ENCODE data around the gene GJA10.
A peak's percentile ranks its signal among the peaks of the same experiment; 100 is the strongest.
"Not testable (repeated sequence)": the region's sequence is repeated elsewhere in the genome, so short reads cannot be mapped to it uniquely, and the experiment has no call there.

The GJA10 gene

DNA sequence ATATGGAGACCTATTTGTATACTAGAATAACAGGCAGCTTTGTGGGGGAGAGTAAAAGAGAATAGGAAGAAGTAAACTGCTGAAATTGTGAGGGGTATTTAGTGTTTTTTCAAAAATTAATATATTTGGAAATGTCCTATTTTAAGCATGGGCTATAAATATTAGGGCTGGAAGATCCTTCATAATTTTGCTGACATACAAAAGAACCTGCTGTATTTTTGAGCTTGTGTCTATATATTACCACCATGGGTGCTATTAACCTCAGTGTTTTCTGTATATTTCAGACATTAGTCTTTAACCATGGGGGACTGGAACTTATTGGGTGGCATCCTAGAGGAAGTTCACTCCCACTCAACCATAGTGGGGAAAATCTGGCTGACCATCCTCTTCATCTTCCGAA is at the start of gene GJA10:
Gene GJA10, plus strand, starts transcription at position 301 of the 400 bp plus-strand sequence. Its CDS starts 0 bp downstream, at position 301.
- no peak for DNase-seq

DNA sequence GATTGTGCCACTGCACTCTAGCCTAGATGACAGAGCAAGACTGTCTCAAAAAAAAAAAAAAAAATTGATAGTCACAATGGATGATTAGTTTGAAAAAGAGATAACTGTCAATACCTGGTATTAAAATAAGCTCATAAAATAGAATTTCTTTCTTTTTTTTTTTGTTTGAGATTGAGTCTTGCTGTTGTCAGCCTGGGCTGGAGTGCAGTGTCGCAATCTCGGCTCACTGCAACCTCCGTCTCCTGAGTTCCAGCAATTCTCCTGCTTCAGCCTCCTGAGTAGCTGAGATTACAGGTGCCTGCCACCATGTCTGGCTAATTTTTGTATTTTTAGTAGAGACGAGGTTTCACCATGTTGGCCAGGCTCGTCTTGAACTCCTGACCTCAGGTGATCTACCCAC is 46.8 kb upstream of the GJA10 start:
- not testable (repeated sequence) for DNase-seq

DNA sequence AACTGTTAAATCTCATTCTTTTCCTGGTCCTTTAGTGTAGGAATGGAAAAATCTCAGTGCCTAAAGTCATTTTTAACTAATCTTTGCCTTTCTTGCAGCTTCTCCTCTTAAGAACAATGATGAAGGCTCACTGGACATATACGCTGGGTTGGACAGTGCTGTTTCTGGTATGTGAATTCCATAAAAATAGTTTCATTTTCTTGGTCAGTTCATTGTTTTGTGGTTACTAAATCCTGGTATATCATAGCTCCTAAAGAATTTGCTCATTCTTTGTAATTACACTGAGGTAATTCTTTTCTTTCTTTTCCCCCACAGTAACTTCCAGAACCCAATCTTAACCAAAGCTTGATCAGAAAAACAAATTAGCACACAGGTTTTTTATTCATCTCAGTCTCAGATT is 41.2 kb upstream of the GJA10 start:
- no peak for DNase-seq

DNA sequence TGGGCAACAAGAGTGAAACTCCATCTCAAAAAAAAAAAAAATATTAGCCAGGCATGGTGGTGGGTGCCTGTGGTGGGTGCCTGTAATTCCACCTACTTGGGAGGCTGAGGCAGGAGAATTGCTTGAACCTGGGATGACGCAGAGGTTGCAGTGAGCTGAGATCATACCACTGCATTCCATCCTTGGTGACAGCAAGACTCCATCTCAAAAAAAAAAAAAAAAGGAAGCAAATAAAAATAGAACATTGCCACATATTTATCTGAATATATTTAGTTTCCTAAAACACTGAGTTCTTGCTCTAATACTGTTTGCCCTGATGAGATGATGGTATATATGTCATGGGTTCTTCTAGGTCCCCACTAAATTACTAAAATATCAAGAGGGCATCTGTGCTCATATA is 36.2 kb upstream of the GJA10 start:
- DNase-seq = no peak

DNA sequence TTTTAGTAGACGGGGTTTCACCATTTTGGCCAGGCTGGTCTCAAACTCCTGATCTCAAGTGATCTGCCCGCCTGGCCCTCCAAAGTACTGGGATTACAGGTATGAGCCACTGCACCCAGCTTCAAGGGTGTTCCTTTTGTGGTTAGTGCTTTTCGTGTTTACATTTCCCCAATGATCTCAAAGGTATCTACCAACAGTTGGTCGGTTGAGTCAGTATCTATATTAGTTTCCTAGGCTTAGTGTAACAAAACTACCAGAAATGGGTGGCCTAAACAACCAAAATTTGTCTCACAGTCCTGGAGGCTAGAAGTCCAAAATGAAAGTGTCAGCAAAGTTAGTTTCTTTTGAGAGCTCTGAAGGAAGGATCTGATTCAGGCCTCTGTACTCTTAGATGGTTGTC is 34.5 kb upstream of the GJA10 start:
- DNase-seq = no peak

DNA sequence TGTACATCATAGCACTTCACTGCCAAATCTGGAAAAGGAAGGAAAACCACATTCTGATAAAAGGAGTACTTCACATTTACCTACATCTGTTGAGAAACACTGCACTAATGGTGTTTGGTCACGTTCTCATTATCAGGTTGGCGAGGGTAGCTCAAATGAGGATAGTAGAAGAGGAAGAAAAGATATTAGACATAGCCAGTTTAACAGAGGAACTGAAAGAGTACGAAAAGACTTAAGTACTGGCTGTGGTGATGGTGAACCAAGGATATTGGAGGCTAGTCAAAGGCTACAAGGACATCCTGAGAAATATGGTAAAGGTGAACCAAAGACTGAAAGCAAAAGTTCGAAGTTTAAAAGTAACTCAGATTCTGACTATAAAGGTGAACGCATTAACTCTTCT is 32.0 kb upstream of the GJA10 start:
- DNase-seq = no peak

DNA sequence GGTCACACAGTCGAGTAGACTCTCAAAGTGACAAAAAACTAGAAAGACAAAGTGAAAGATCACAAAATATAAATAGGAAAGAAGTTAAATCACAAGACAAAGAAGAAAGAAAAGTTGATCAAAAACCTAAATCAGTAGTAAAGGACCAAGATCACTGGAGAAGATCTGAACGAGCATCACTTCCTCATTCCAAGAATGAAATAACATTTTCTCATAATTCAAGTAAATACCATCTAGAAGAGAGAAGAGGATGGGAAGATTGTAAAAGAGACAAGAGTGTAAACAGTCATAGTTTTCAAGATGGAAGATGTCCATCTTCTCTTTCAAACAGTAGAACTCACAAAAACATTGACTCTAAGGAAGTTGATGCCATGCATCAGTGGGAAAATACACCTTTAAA is 31.6 kb upstream of the GJA10 start:
- DNase-seq = no peak

DNA sequence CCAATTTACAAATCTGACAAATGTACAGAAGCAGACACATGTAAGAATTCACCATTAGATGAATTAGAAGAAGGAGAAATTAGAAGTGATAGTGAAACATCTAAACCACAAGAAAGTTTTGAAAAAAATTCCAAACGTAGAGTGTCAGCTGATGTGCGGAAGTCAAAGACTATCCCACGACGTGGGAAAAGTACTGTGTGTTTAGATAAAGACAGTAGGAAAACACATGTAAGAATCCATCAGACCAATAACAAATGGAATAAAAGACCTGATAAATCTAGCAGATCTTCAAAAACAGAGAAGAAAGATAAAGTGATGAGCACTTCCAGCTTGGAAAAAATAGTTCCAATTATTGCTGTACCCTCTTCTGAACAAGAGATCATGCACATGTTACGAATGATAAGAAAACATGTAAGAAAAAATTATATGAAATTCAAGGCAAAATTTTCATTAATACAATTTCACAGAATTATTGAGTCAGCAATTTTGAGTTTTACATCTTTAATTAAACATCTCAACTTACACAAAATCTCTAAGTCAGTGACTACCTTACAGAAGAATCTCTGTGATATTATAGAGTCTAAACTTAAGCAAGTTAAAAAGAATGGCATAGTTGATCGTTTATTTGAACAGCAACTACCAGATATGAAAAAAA is 28.1 kb upstream of the GJA10 start:
- no peak for DNase-seq

DNA sequence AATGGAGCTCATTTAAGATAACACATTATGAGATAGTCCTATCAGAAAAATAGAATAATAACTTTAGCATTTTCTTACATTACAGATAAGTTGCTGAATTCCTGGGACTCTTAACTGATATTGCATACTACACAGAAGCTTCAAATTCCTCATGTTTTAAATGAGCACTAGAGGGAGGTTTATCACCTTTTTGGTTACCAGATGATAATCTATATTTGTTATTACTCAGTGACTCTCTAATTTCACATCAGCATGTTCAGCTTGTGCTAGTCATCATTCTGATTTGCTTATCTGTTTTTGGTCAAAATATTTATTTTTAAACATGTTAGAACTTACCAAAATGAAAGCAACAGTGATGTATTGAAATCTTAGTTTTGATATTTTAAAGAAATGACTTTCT is 20.5 kb upstream of the GJA10 start:
- DNase-seq = no peak

DNA sequence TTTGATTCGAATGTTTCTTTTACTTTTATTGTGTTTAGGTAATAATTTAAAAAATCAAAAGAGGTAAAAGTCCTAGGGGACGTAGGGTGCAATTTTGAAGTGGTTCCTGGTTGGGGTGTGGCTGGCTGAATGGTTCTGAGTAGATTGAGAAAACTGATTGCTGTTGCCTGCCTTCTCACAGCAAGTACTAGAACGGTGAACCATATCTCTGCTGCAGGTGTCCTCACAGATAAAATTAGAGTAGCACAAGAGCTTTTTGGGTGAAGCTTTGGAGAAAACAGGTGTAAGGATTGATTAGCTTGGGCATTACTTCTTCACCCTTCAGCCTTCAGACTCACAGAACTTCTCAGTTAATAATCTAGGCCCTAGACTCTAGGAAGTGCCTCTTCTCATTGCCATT is 19.8 kb upstream of the GJA10 start:
- no peak for DNase-seq

DNA sequence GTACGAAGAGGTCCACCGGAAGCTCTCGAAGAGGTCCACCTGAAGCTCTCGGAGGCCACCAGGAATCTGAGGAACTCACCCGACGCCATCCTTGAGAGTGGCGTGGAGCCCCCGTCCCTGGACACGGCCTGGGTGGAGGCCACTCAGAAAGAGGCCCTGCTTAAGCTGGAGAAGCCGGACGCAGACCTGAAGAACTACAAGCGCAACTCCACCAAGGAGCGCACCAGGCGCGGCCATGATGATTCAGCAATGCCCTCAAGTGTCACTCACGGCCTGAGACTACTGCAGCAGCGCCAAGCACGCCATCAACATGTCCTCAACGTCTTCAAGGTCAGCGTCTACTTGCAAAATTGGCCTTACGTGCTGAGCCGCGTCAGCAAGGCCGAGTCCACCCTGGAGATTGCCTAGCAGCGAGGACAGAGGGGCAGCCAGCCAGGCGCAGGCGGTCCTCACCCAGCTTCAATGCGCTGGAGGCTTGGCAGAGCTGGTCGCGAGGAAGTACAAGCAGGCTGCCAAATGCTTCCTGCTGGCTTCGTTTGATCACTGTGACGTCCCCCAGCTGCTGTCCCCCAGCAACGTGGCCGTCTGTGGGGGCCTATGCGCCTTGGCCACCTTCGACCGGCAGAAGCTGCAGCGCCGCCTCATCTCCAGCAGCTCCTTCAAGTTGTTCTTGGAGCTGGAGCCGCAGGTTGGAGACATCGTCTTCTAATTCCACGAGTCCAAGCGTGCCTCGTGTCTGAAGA is 7.7 kb upstream of the GJA10 start:
- no peak for DNase-seq

DNA sequence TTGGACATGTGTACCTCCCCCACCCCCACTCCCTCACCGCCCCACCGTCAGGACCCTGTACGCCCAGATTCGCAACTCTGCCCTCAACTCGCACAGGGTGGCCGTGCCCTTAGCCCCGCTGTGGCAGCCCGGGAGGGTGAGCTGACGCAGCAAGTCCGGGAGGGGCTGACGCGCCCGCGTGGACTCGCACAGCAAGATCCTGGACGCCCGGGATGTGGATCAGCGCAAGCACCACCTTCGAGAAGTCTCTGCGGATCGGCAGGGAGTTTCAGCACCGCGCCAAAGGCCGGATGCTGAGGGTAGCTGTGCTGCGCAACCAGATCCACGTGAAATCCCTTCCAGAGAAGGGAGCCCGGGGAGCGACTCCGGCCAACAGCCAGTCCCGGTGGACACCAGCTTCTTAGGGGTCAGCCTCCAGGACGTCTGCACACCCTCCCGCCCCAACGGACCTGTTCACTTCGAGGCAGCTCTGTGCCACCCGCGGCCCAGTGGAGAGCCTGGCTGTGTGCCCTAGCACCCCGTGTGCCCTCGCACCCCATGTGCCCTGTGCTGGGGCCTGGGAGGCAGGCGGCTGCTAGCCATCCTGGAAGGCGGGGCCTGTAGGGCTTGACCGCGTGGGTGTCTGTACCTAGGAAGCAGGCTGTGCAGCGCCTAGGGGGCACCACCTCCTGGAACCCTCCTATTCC is 6.7 kb upstream of the GJA10 start:
- DNase-seq = peak in 1 of 6 experiments; percentile 1

DNA sequence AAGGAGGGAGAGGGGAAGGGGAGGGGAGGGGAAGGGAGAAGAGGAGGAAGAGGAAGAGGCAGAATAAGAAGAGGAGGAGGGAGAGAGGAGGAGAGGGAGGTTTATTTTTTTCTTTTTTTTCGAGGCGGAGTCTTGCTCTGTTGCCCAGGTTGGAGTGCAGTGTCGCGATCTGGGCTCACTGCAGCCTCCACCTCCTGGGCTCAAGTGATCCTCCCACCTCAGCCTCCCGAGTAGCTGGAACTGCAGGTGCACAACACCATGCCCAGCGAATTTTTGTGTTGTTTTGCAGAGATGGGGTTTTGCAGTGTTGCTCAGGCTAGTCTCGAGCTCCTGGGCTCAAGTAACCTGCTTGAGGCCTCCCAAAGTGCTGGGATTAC is 6.1 kb upstream of the GJA10 start:
- DNase-seq = no peak

DNA sequence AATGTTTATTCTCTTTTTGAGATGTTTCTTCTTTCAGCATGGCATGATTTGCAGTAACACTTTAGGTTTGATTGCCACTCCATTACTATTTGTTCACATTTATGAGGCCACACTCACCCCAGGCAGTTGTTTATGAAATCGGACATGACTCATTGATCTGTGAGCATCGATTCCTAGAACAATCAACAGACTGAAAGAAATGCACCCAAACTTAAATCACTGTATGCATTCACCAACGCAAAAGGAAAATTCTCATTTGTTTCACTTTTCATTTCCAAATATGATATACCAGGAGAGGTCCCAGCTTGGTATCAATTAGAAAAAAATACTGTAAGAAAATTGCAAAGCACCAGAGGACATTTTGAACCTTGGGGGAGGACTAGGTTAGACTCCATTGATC is 5.4 kb upstream of the GJA10 start:
- DNase-seq = no peak

DNA sequence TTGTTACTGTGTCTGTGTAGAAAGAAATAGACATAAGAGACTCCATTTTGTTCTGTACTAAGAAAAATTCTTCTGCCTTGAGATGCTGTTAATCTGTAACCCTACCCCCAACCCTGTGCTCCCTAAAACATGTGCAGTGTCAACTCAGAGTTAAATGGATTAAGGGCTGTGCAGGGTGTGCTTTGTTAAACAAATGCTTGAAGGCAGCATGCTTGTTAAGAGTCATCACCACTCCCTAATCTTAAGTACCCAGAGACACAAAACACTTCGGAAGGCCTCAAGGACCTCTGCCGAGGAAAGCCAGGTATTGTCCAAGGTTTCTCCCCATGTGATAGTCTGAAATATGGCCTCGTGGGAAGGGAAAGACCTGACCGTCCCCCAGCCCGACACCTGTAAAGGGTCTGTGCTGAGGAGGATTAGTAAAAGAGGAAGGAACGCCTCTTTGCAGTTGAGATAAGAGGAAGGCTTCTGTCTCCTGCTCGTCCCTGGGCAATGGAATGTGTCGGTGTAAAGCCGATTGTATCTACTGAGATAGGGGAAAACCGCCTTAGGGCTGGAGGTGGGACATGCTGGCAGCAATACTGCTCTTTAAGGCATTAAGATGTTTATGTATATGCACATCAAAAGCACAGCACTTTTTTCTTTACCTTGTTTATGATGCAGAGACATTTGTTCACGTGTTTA is 3.3 kb upstream of the GJA10 start:
- DNase-seq = not testable (repeated sequence)

DNA sequence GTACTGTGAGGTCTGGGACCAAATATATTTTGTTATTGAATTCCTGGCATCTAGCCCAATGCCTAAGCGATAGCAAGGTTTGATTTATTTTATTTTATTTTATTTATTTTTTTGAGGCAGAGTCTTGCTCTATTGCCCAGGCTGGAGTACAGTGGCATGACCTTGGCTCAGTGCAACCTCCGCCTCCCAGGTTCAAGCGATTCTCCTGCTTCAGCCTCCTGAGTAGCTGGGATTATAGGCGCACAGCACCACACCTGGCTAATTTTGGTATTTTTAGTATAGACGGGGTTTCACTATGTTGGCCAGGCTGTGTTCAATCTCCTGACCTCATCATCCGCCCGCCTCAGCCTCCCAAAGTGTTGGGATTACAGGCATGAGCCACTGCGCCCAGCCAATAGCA is 1.7 kb upstream of the GJA10 start:
- DNase-seq = not testable (repeated sequence)

DNA sequence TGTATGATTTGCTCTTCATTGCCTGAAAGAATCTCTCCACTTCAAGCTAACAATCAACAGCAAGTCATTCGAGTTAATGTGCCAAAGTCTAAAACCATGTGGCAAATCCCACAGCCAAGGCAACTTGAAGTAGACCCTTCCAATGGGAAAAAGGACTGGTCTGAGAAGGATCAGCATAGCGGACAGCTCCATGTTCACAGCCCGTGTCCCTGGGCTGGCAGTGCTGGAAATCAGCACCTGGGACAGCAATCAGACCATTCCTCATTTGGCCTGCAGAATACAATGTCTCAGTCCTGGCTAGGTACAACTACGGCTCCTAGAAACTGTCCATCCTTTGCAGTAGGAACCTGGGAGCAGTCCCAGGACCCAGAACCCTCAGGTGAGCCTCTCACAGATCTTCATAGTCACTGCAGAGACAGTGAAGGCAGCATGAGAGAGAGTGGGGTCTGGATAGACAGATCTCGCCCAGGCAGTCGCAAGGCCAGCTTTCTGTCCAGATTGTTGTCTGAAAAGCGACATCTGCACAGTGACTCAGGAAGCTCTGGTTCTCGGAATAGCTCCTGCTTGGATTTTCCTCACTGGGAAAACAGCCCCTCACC is 1.1 kb downstream of the GJA10 start:
- DNase-seq = no peak

DNA sequence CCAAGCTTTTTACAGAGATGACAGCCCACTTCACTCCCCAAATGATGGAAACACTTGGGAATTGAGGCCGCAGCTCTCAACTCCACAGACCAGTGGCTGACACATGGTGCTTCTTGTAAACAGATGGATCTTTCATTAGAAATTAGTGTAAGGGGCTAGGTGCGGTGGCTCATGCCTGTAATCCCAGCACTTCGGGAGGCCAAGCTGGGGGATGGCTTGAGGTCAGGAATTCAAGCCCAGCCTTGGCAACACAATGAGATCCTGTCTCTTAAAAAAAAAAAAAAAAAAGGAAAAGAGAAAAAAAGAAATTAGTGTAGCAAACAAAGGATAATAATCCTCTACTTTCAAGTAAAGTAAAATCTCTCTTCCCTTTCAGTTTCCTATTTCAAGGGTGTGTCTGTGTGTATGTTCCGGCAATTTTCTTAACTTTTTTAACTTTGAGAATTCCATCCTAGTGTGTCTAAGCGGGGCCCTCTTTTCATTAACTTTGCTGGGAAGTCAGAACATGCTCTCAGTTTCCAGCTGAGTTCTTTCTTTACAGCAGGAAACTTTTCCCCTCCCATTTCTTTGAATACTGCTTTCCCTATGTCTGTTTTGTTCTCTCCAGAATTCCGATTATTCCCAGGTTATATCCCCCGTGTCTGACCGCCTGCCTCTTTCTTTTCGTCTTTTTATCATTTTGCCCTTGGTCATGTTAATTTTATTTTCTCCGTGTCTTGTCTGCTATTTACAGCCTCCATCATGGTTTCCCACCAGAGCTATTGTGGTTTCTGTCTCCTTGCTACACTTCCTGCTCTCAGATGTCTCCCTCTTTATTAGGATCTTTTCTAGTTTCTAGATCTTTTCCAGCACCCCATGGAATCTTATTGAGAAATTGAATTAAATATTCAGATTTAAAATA is 16.0 kb downstream of the GJA10 start:
- DNase-seq = not testable (repeated sequence)

DNA sequence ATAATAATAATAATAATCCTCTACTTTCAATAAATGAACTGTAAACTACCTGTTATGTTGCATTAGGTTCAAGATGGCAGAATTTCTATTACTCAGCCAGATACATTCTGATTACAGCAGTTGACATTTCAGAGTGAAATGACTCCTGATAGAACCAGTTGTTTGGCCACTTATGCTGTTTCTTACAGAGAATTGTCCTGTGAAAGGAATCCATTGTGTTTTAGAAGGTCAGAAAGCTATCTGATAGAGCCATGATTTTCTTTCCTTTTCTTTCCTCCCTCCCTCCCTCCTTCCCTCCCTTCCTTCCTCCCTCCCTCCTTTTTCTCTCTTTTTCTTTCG is 16.6 kb downstream of the GJA10 start:
- no peak for DNase-seq

DNA sequence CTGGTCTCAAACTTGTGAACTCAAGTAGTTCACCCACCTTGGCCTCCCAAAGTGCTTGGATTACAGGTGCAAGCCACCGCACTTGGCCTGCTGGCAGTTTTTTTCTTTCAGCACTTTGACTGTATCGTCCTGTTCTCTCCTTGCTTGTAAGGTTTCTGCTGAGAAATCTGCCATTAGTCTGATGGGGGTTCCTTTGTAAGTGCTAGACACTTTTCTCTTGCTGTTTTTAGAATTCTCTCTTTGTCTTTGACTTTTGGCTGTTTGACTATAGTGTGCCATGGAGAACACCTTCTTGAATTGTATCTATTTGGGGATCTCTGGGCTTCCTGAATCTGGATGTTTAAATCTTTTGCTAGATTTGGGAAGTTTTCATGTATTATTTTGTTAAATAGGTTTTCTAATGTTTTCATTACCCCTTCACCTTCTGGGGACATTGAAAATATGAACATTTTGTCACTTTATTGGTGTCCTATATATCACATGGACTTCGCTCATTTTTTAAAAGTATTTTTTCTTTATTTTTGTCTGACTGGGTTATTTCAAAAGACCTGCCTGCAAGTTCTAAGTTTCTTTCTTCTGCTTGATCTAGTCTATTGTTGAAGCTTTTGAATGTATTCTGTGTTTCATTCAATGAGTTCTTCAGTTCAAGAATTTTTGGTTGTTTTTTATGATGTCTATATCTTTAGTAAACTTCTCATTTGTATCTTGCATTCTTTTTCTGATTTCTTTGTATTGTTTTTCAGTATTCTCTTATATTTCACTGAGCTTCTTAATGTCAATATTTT is 22.1 kb downstream of the GJA10 start:
- no peak for DNase-seq

DNA sequence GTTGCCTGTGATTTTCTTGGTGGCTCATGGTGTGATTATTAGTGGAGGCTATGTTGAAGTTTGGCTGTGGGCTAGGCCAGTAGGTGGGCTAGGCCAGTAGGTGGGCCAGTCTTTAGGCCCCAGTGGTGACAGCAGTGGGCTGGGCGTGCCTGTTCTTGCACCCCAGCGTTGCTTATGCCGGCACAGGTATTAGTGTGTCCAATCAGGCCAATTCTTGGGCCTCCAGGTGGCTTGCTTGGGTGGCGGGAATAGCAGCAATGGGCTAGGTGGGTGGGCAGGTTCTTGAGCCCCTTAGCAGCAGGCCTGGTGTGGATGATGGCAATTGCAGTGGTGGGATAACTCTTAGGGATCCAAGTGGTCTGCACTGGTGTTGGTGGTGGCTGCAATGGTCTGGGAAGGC is 22.9 kb downstream of the GJA10 start:
- DNase-seq = no peak
